ENCODE results near the gene TYW1B. TPM values are rescaled to one million over a fixed set of nuclear protein-coding genes. Genes with fewer than 3 reads are reported as not detected.
"Not testable (repeated sequence)": the region's sequence is repeated elsewhere in the genome, so short reads cannot be mapped to it uniquely, and the experiment has no call there.

The TYW1B gene
- total and polyA plus RNA-seq, 2 donors (not counting 3 experiments of a cell fraction or from before 2014, with no cell fraction given), result 0.69 to 2.7 TPM

DNA sequence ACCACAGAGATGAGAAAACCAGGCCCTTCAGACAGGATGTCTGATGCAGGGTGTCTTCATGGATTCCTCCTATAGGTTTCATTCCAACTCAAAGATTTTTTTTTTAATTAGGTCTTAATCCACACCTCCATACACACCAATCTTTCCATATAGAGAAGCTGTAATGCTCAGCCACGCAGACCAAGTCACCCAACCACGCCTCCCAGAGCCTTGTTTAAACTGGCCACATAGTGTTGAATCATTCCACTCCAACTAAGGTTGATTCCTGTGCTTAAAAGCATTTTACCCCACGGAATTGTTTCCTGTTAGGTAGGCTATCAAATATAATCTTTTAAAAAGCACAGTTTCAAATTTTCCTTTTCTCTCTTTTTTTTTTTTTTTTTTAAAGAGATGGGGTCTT lies 153.6 kb downstream of the TYW1B start:
- no peaks in the 10 kb centered on the region for H3K27me3 ChIP-seq (ENCODE audit: control insufficient read depth in 2 of 2, insufficient read depth in 2 of 2, low read length in 2 of 2)
- H3K9ac ChIP-seq (replicated peaks; ENCODE audit: extremely low read depth, insufficient read depth, low read length), result no peak overlapping the region
- DNase-seq (ENCODE audit: low read depth, low spot score), result no peak
- H3K9me1 ChIP-seq (replicated peaks; ENCODE audit: control insufficient read depth, extremely low read depth, insufficient read depth, low read length), result no peaks in the 10 kb centered on the region
- no peaks in the 10 kb centered on the region for H3K9me3 ChIP-seq (replicated peaks; ENCODE audit: control insufficient read depth, insufficient read depth, low read length)
- H3K27ac ChIP-seq (ENCODE audit: insufficient read depth, low read depth, low read length), result no peak overlapping the region
- H3K4me2 ChIP-seq (ENCODE audit: insufficient read depth, low read length), result no peak overlapping the region
- no peak overlapping the region for H3K4me3 ChIP-seq (replicated peaks in 1 of 3; ENCODE audit: insufficient read depth in 1 of 3, low read depth in 1 of 3, low read length in 3 of 3)
- H3K4me1 ChIP-seq (ENCODE audit: control insufficient read depth, extremely low read depth, insufficient read depth, low read length), result no peaks in the 10 kb centered on the region
- no peaks in the 10 kb centered on the region for H3K79me2 ChIP-seq (ENCODE audit: control insufficient read depth, insufficient read depth, low read length)
- CTCF ChIA-PET, result no interaction called here
- POLR2A ChIA-PET, result no interaction called here
- H2AFZ ChIP-seq (ENCODE audit: low read depth, low read length), result no peak overlapping the region
- intact Hi-C loops (cut with micrococcal nuclease) (no loop called here), dilution Hi-C loops (cut with MboI; ENCODE audit: extremely low pct_ligation_motif_present, low sequenced_read_pairs) (no loop called here)
- FAIRE-seq, result no peak
- no peaks in the 10 kb centered on the region for H4K20me1 ChIP-seq (replicated peaks; ENCODE audit: control insufficient read depth, extremely low read depth, insufficient read depth, low read length)
- no peaks in the 10 kb centered on the region for H3K36me3 ChIP-seq (ENCODE audit: control insufficient read depth in 2 of 2, extremely low read depth in 1 of 2, insufficient read depth in 2 of 2, low read length in 2 of 2)
- no TSS peak for BruUV-seq (replicated peaks)
- TF ChIP-seq, protein P1, sequence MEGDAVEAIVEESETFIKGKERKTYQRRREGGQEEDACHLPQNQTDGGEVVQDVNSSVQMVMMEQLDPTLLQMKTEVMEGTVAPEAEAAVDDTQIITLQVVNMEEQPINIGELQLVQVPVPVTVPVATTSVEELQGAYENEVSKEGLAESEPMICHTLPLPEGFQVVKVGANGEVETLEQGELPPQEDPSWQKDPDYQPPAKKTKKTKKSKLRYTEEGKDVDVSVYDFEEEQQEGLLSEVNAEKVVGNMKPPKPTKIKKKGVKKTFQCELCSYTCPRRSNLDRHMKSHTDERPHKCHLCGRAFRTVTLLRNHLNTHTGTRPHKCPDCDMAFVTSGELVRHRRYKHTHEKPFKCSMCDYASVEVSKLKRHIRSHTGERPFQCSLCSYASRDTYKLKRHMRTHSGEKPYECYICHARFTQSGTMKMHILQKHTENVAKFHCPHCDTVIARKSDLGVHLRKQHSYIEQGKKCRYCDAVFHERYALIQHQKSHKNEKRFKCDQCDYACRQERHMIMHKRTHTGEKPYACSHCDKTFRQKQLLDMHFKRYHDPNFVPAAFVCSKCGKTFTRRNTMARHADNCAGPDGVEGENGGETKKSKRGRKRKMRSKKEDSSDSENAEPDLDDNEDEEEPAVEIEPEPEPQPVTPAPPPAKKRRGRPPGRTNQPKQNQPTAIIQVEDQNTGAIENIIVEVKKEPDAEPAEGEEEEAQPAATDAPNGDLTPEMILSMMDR (IDR thresholded peaks at IDR 0.05; ENCODE audit: extremely low read depth in 1 of 2, insufficient read depth in 1 of 2, low read depth in 1 of 2, low read length in 2 of 2), result no peak
- TF ChIP-seq GATA2 (IDR thresholded peaks at IDR 0.05; ENCODE audit: insufficient read depth, insufficient read length, low read depth, low read length) (no peak), FOS (IDR thresholded peaks at IDR 0.05; ENCODE audit: borderline replicate concordance, insufficient read depth, low read length) (no peak)

DNA sequence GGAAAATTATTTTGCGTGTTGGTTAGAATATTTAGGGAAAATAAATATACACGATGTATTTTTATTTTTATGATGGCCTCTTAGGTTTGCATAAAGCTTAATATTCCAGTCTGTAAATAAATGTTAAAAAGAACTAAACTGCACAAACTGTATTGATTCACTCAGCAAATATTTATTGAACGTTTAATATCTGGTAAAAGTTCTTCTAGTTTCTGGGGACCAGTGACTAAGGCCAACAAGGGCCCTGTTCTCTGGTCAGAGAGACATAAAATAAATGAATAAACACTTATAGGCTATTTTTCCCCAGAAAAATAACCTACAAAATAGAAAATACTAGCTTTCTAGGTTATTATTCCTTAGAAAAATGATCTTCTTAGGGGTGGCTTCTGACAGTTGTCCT lies 157.2 kb downstream of the TYW1B start:
- H3K27me3 ChIP-seq (ENCODE audit: control insufficient read depth in 2 of 2, insufficient read depth in 2 of 2, low read length in 2 of 2); H4K20me1 ChIP-seq (replicated peaks; ENCODE audit: control insufficient read depth, extremely low read depth, insufficient read depth, low read length); H3K9me1 ChIP-seq (replicated peaks; ENCODE audit: control insufficient read depth, extremely low read depth, insufficient read depth, low read length); intact Hi-C loops (cut with micrococcal nuclease); dilution Hi-C loops (cut with MboI; ENCODE audit: extremely low pct_ligation_motif_present, low sequenced_read_pairs); H3K9ac ChIP-seq (replicated peaks; ENCODE audit: extremely low read depth, insufficient read depth, low read length); H3K9me3 ChIP-seq (replicated peaks; ENCODE audit: control insufficient read depth, insufficient read depth, low read length); H3K4me2 ChIP-seq (ENCODE audit: insufficient read depth, low read length); H3K36me3 ChIP-seq (ENCODE audit: control insufficient read depth in 2 of 2, extremely low read depth in 1 of 2, insufficient read depth in 2 of 2, low read length in 2 of 2); H2AFZ ChIP-seq (ENCODE audit: low read depth, low read length); BruUV-seq (replicated peaks); H3K4me3 ChIP-seq (replicated peaks in 1 of 3; ENCODE audit: insufficient read depth in 1 of 3, low read depth in 1 of 3, low read length in 3 of 3); FAIRE-seq; CTCF ChIA-PET; POLR2A ChIA-PET; H3K27ac ChIP-seq (ENCODE audit: insufficient read depth, low read depth, low read length); H3K4me1 ChIP-seq (ENCODE audit: control insufficient read depth, extremely low read depth, insufficient read depth, low read length); DNase-seq (ENCODE audit: low read depth, low spot score); H3K79me2 ChIP-seq (ENCODE audit: control insufficient read depth, insufficient read depth, low read length): not testable (repeated sequence)

DNA sequence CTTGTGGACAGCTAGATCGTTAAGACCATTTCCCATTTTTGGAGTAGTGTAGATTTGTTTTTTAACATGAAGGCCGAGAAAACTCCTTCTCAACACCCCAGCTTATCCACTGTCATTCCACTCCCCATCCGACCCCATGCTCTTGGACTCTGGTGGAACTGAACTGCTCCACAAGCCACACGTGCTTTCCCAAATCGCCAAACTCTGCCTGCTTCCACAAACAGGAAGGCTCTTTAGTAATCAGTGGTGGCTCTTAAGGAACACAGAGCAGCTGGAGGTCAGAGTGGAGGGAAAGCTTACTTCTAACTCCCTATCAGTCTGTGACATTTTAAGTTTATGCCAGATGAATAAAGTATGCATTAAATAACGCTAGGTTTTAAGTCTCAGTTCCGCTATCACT lies 159.6 kb downstream of the TYW1B start:
- DNase-seq (ENCODE audit: low read depth, low spot score) (peak; percentile 26), FAIRE-seq (peak; percentile 79)
- H3K79me2 ChIP-seq (ENCODE audit: control insufficient read depth, insufficient read depth, low read length); CTCF ChIA-PET; H3K27ac ChIP-seq (ENCODE audit: insufficient read depth, low read depth, low read length); H3K9me3 ChIP-seq (replicated peaks; ENCODE audit: control insufficient read depth, insufficient read depth, low read length); BruUV-seq (replicated peaks); H3K4me2 ChIP-seq (ENCODE audit: insufficient read depth, low read length); H3K36me3 ChIP-seq (ENCODE audit: control insufficient read depth in 2 of 2, extremely low read depth in 1 of 2, insufficient read depth in 2 of 2, low read length in 2 of 2); H3K4me1 ChIP-seq (ENCODE audit: control insufficient read depth, extremely low read depth, insufficient read depth, low read length); H3K4me3 ChIP-seq (replicated peaks in 1 of 3; ENCODE audit: insufficient read depth in 1 of 3, low read depth in 1 of 3, low read length in 3 of 3); H4K20me1 ChIP-seq (replicated peaks; ENCODE audit: control insufficient read depth, extremely low read depth, insufficient read depth, low read length); POLR2A ChIA-PET; intact Hi-C loops (cut with micrococcal nuclease); H3K27me3 ChIP-seq (ENCODE audit: control insufficient read depth in 2 of 2, insufficient read depth in 2 of 2, low read length in 2 of 2); H3K9me1 ChIP-seq (replicated peaks; ENCODE audit: control insufficient read depth, extremely low read depth, insufficient read depth, low read length); dilution Hi-C loops (cut with MboI; ENCODE audit: extremely low pct_ligation_motif_present, low sequenced_read_pairs); H3K9ac ChIP-seq (replicated peaks; ENCODE audit: extremely low read depth, insufficient read depth, low read length); H2AFZ ChIP-seq (ENCODE audit: low read depth, low read length): not testable (repeated sequence)
